Sigmoid colon (tissue), 3 donors: ENCODE results near the gene PDE11A.

Source experiments
- POLR2A ChIP-seq, 2 donors: fragments of 450-650 bp; IDR thresholded peaks; one replicate each; pipeline ENCODE4 v1.6.1; 2016; ENCODE audit warnings: antibody characterized with exemption in 2 of 2, mild to moderate bottlenecking in 2 of 2, moderate library complexity in 2 of 2
- TF ChIP-seq, protein P1 (sequence below), 4 experiments: fragments of 450-650 bp in 3 of 4; fragments of 200-600 bp in 1 of 4; IDR thresholded peaks; one replicate each; pipeline ENCODE4 v1.5.1; 2016 to 2019; ENCODE audit warnings: antibody characterized with exemption in 4 of 4, mild to moderate bottlenecking in 3 of 4, moderate library complexity in 2 of 4

DNA sequence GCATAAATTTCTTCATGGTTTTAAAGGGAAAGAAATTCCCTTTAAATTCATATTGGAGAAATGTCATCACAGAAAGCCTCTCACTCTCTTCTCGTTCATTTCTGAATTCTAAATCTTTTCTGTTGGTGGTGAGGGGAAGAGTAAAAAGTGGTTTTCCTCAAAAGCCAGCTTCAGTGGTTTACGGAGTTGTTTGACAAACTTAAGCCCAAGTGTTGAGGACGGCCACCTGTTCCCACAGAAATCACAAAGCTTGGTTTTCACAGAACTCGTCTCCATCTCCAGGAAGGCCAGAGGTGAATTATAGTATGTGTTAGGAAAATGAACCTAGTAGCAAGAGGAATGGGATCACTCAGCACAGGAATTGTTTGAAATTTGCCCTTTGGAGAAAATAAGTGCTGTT is 316.2 kb downstream of the PDE11A start:
- no peak for TF ChIP-seq POLR2A (IDR thresholded peaks at IDR 0.05)
- TF ChIP-seq, protein P1, sequence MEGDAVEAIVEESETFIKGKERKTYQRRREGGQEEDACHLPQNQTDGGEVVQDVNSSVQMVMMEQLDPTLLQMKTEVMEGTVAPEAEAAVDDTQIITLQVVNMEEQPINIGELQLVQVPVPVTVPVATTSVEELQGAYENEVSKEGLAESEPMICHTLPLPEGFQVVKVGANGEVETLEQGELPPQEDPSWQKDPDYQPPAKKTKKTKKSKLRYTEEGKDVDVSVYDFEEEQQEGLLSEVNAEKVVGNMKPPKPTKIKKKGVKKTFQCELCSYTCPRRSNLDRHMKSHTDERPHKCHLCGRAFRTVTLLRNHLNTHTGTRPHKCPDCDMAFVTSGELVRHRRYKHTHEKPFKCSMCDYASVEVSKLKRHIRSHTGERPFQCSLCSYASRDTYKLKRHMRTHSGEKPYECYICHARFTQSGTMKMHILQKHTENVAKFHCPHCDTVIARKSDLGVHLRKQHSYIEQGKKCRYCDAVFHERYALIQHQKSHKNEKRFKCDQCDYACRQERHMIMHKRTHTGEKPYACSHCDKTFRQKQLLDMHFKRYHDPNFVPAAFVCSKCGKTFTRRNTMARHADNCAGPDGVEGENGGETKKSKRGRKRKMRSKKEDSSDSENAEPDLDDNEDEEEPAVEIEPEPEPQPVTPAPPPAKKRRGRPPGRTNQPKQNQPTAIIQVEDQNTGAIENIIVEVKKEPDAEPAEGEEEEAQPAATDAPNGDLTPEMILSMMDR (IDR thresholded peaks at IDR 0.05) = no peak
